Stimulated activated CD4-positive, alpha-beta T cell treated with anti-CD3 and anti-CD28 coated beads, TNF-alpha, amount 100 ng/mL, for 24 hours (primary cell): ENCODE measurements around the gene MIAT.
"Not testable (repeated sequence)": the region's sequence is repeated elsewhere in the genome, so short reads cannot be mapped to it uniquely, and the experiment has no call there.

Experiments used
- DNase-seq, 3 experiments: peaks; one replicate each; pipeline ENCODE4 v3.0.0-alpha.2; 2020; ENCODE audit warnings: low read depth in 3 of 3

Gene MIAT

GRCh38 chr22:26697151-26697550, 39.8 kb downstream of the MIAT start:
- no peak for DNase-seq

- DNase-seq, result no peak
These were observed 43.1 kb downstream of the MIAT start for GRCh38 chr22:26700462-26700861.

- DNase-seq, result no peak
These were observed 43.5 kb downstream of the MIAT start for GRCh38 chr22:26700886-26701285.

- no peak for DNase-seq
These were observed 43.9 kb downstream of the MIAT start for GRCh38 chr22:26701323-26701722.

- no peak for DNase-seq
These were observed 45.8 kb downstream of the MIAT start for GRCh38 chr22:26702906-26703830.

- not testable (repeated sequence) for DNase-seq
These were observed 48.0 kb downstream of the MIAT start for GRCh38 chr22:26705379-26705778.

GRCh38 chr22:26707090-26707489, 49.7 kb downstream of the MIAT start:
- no peak for DNase-seq

- no peak for DNase-seq
These were observed 50.2 kb downstream of the MIAT start for GRCh38 chr22:26707581-26707980.

- DNase-seq, result no peak
These were observed 51.0 kb downstream of the MIAT start for GRCh38 chr22:26708256-26709009.

- no peak for DNase-seq
These were observed 52.4 kb downstream of the MIAT start for GRCh38 chr22:26709617-26710390.

GRCh38 chr22:26711205-26711963, 54.0 kb downstream of the MIAT start:
- DNase-seq, result no peak

GRCh38 chr22:26712158-26712557, 54.8 kb downstream of the MIAT start:
- no peak for DNase-seq

- DNase-seq, result no peak
These were observed 56.5 kb downstream of the MIAT start for GRCh38 chr22:26713823-26714449.

- no peak for DNase-seq
These were observed 57.6 kb downstream of the MIAT start for GRCh38 chr22:26714971-26715370.

GRCh38 chr22:26715392-26715936, 58.1 kb downstream of the MIAT start:
- DNase-seq, result no peak

GRCh38 chr22:26718488-26718887, 61.1 kb downstream of the MIAT start:
- DNase-seq, result no peak

GRCh38 chr22:26718905-26719304, 61.5 kb downstream of the MIAT start:
- no peak for DNase-seq

GRCh38 chr22:26722159-26722558, 64.8 kb downstream of the MIAT start:
- no peak for DNase-seq

- no peak for DNase-seq
These were observed 67.0 kb downstream of the MIAT start for GRCh38 chr22:26724414-26724813.

- no peak for DNase-seq
These were observed 67.8 kb downstream of the MIAT start for GRCh38 chr22:26725012-26725676.
